Epithelial cell of proximal tubule (primary cell): ENCODE measurements around the gene CLSTN1. TPM values are rescaled to one million over a fixed set of nuclear protein-coding genes. Genes with fewer than 3 reads are reported as not detected.

Experiments used
- DNase-seq: peaks from one replicate; pipeline ENCODE4 v3.0.0-alpha.2; 2011; ENCODE audit warnings: low read depth
- H3K4me3 ChIP-seq: 2 replicates; pipeline ENCODE4 v1.5.1; 2011; ENCODE audit warnings: low read depth, mild to moderate bottlenecking, low read length
- total RNA-seq: library from RNA; depleted of rRNA; stranded (reverse); fragments of >200 nt; gene quantifications from 2 replicates; pipeline ENCODE4 v1.2.3, GENCODE V29; 2015
- TF ChIP-seq, protein P1 (sequence below): conservative IDR thresholded peaks from 2 replicates; pipeline ENCODE4 v1.5.1; 2012; ENCODE audit warnings: low read depth, mild to moderate bottlenecking, low read length

CLSTN1 gene
- total RNA-seq, 1 donor from 2014 or later = 87.5 TPM

DNA sequence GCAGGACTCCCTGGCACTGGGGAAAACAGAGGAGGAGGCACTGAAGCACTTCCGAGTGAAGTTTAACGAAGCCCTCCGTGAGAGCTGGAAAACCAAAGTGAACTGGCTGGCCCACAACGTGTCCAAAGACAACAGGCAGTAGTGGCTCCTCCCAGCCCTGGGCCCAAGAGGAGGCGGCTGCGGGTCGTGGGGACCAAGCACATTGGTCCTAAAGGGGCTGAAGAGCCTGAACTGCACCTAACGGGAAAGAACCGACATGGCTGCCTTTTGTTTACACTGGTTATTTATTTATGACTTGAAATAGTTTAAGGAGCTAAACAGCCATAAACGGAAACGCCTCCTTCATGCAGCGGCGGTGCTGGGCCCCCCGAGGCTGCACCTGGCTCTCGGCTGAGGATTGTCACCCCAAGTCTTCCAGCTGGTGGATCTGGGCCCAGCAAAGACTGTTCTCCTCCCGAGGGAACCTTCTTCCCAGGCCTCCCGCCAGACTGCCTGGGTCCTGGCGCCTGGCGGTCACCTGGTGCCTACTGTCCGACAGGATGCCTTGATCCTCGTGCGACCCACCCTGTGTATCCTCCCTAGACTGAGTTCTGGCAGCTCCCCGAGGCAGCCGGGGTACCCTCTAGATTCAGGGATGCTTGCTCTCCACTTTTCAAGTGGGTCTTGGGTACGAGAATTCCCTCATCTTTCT lies 96.7 kb downstream of the CLSTN1 start:
- no peak for DNase-seq
- TF ChIP-seq, protein P1, sequence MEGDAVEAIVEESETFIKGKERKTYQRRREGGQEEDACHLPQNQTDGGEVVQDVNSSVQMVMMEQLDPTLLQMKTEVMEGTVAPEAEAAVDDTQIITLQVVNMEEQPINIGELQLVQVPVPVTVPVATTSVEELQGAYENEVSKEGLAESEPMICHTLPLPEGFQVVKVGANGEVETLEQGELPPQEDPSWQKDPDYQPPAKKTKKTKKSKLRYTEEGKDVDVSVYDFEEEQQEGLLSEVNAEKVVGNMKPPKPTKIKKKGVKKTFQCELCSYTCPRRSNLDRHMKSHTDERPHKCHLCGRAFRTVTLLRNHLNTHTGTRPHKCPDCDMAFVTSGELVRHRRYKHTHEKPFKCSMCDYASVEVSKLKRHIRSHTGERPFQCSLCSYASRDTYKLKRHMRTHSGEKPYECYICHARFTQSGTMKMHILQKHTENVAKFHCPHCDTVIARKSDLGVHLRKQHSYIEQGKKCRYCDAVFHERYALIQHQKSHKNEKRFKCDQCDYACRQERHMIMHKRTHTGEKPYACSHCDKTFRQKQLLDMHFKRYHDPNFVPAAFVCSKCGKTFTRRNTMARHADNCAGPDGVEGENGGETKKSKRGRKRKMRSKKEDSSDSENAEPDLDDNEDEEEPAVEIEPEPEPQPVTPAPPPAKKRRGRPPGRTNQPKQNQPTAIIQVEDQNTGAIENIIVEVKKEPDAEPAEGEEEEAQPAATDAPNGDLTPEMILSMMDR = no peak
- no peak overlapping the region for H3K4me3 ChIP-seq

DNA sequence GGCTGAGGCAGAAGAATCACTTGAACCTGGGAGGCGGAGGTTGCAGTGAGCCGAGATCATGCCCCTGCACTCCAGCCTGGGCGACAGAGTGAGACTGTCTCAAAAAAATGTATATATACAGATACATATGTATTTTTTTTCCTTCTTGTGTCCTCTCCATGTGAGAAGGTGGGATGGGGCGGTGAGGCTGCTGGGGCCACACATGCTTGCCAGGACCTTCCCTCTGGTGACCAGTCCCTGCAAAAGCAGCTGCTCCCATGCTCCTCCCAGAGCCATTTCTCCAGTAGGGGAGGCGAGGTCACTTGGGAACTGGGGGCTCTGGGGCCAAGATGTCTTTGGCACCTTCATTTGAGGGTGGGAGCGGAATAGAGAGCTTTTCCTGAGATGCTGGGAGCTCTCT lies 97.4 kb downstream of the CLSTN1 start:
- no peak for DNase-seq
- no peak overlapping the region for H3K4me3 ChIP-seq
- TF ChIP-seq, protein P1 = no peak

DNA sequence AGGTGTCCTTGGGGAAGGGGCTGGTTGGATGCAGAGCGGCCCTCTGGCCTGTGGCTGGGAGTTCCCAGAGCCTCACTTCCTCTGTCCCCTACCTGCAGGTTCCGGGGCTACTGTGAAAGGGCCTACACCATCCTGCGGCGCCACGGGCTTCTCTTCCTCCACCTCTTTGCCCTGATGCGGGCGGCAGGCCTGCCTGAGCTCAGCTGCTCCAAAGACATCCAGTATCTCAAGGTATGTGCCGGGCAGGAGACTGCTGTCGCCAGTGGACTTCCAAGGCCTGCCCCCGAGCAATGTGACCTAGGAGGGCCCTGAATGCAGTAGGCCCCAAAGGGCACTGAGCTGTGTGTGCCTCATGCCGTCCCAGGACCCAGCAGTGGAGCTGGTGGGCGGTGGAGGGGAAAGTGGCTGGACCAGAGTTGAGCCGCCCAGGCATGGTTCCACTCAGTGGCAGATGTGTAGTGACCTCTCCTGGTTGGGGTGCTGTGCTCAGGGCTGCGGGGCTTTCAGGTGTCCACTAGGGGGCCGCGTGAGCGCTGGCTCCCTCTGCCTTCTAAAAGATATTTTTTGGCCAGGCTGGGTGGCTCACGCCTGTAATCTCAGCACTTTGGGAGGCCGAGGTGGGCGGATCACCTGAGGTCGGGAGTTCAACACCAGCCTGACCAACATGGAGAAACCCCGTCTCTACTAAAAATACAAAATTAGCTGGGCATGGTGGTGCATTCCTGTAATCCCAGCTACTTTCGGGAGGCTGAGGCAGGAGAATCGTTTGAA lies 98.9 kb downstream of the CLSTN1 start:
- DNase-seq = no peak
- TF ChIP-seq, protein P1 = peak; percentile 84
- H3K4me3 ChIP-seq = no peak overlapping the region

DNA sequence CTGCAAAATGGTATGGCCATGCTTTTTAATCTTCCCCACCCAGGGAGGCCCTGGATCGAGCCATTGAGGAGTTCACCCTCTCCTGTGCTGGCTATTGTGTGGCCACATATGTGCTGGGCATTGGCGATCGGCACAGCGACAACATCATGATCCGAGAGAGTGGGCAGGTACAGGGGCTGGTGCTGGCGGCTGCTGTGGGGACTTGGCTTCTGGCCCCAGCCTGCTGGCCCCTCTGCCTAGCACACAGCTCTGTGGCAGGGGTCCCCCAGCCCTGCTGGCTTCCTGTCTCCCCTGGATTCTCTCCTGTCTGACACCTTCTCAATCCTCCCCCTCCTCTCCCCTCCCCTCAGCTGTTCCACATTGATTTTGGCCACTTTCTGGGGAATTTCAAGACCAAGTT lies 99.8 kb downstream of the CLSTN1 start:
- no peak for DNase-seq
- TF ChIP-seq, protein P1 = no peak
- no peak overlapping the region for H3K4me3 ChIP-seq

DNA sequence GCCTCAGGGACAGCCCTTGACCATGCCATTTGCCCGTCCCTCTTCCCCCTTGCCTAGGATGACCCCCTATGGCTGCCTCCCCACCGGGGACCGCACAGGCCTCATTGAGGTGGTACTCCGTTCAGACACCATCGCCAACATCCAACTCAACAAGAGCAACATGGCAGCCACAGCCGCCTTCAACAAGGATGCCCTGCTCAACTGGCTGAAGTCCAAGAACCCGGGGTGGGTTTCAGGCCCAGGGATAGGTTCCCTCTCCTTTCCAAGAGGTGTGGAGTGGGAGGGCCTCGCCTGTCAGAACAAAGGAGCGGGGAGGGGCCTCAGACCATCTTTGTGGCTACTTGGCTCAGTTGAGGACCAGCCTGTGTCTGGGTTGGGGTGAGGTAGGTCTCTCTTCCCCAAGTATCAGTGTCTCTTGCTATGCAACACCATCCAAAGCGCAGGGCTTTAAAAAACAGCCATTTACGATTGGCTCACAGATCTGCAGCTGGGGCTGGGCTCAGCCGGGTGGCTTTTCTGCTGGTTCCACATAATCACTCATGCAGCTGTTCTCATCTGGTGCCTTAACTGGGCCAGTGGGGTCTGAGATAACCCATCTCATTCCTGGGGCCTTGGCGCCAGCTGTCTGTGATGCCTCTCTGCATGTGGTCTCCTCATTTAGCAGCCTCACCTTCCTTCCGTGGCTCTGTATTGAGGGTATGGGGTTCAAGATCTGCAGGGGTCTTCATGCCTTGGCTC lies 100.5 kb downstream of the CLSTN1 start:
- H3K4me3 ChIP-seq = no peak overlapping the region
- DNase-seq = no peak
- TF ChIP-seq, protein P1 = no peak

DNA sequence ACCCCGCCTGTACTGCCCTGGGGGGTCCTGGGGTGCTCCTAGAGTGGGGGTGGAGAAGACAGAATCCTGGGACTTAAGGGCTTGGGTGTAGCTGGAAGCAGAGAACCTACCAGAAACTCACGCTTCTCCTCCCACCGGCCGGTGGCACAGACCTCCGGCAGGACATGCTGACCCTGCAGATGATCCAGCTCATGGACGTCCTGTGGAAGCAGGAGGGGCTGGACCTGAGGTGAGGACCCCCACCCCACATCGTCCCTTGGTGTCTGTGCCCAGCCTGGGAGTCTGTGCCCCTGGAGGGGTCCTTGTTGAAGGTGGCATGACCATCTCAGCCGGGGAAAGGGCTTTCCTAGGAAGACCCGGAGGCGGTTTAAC lies 101.4 kb downstream of the CLSTN1 start:
- TF ChIP-seq, protein P1 = no peak
- H3K4me3 ChIP-seq = no peak overlapping the region
- DNase-seq = no peak
